HG03432 (cell line): Measurements from ENCODE around the gene MRPL43.

ENCODE experiments used
- ATAC-seq: cut with Tn5 transposase; IDR thresholded peaks from one replicate; pipeline ENCODE4 v1.9.1; 2021; ENCODE audit warnings: mild to moderate bottlenecking, moderate library complexity; ENCODE audit not compliant: unreplicated experiment

MRPL43 gene

GRCh38 chr10:101005361-101005760, 18.1 kb upstream of the MRPL43 start:
- no peak for ATAC-seq

GRCh38 chr10:101003639-101004206, 16.4 kb upstream of the MRPL43 start:
- no peak for ATAC-seq

- ATAC-seq, result no peak
Measured at GRCh38 chr10:101002456-101002855, 15.2 kb upstream of the MRPL43 start.

GRCh38 chr10:101001659-101002035, 14.3 kb upstream of the MRPL43 start:
- ATAC-seq, result no peak

GRCh38 chr10:101000915-101001658, 13.8 kb upstream of the MRPL43 start:
- ATAC-seq, result no peak

GRCh38 chr10:101000127-101000914, 13.0 kb upstream of the MRPL43 start:
- no peak for ATAC-seq

GRCh38 chr10:100999742-101000126, 12.4 kb upstream of the MRPL43 start, which contains the start of gene LZTS2:
Gene LZTS2 (plus strand): TSS chr10:100999808. CDS start chr10:101002539, 2,731 bp downstream.
- ATAC-seq, result no peak

GRCh38 chr10:100998991-100999741, 11.9 kb upstream of the MRPL43 start:
- ATAC-seq, result peak; percentile 52

- peak; percentile 34 for ATAC-seq
Measured at GRCh38 chr10:100998183-100998990, 11.1 kb upstream of the MRPL43 start.

- peak; percentile 31 for ATAC-seq
Measured at GRCh38 chr10:100997360-100998182, 10.3 kb upstream of the MRPL43 start.

GRCh38 chr10:100996678-100997359, 9.5 kb upstream of the MRPL43 start:
- peak; percentile 25 for ATAC-seq

- no peak for ATAC-seq
Measured at GRCh38 chr10:100995181-100995580, 7.9 kb upstream of the MRPL43 start.

GRCh38 chr10:100993986-100994708, 6.8 kb upstream of the MRPL43 start:
- ATAC-seq, result no peak

- no peak for ATAC-seq
Measured at GRCh38 chr10:100989088-100989487, 1.8 kb upstream of the MRPL43 start.

GRCh38 chr10:100988166-100988565, 869 bp upstream of the MRPL43 start:
- ATAC-seq, result no peak

- ATAC-seq, result peak; percentile 7
Measured at GRCh38 chr10:100987685-100988049, 370 bp upstream of the MRPL43 start.

GRCh38 chr10:100986623-100986951, 710 bp downstream of the MRPL43 start:
- ATAC-seq, result no peak

- ATAC-seq, result no peak
Measured at GRCh38 chr10:100985336-100985735, 2.0 kb downstream of the MRPL43 start.
